ENCODE data around the gene TAS1R1. TPM values are rescaled to one million over a fixed set of nuclear protein-coding genes. Genes with fewer than 3 reads are reported as not detected.
A peak's percentile ranks its signal among the peaks of the same experiment; 100 is the strongest.

Gene TAS1R1
- total RNA-seq, 2 donors from 2014 or later, result not detected

- Histone ChIP-seq H3K4me1 (no peaks in the 10 kb centered on the region), H3K36me3 (replicated peaks in 1 of 2; ENCODE audit: insufficient read depth in 1 of 2, low read depth in 2 of 2) (peaks cover 0 to 26% of the 10 kb centered on the region in 2 donors), H3K27ac (no peak overlapping the region), H3K9me3 (no peaks in the 10 kb centered on the region), H3K27me3 (no peaks in the 10 kb centered on the region), H3K4me3 (no peak overlapping the region)
- no peak for TF ChIP-seq POLR2A (IDR thresholded peaks at IDR 0.05)
- TF ChIP-seq, protein P1, sequence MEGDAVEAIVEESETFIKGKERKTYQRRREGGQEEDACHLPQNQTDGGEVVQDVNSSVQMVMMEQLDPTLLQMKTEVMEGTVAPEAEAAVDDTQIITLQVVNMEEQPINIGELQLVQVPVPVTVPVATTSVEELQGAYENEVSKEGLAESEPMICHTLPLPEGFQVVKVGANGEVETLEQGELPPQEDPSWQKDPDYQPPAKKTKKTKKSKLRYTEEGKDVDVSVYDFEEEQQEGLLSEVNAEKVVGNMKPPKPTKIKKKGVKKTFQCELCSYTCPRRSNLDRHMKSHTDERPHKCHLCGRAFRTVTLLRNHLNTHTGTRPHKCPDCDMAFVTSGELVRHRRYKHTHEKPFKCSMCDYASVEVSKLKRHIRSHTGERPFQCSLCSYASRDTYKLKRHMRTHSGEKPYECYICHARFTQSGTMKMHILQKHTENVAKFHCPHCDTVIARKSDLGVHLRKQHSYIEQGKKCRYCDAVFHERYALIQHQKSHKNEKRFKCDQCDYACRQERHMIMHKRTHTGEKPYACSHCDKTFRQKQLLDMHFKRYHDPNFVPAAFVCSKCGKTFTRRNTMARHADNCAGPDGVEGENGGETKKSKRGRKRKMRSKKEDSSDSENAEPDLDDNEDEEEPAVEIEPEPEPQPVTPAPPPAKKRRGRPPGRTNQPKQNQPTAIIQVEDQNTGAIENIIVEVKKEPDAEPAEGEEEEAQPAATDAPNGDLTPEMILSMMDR (IDR thresholded peaks at IDR 0.05), result no peak
- DNase-seq, result no peak
- ATAC-seq, result no peak
- intact Hi-C loops (cut with DNase I), result no loop called here
- 63 to 69% methylated on average over 10 of the region's 10 CpGs for WGBS, 2 donors
Observed at GRCh38 chr1:6545276-6546112, 9.6 kb upstream of the TAS1R1 start.

DNA sequence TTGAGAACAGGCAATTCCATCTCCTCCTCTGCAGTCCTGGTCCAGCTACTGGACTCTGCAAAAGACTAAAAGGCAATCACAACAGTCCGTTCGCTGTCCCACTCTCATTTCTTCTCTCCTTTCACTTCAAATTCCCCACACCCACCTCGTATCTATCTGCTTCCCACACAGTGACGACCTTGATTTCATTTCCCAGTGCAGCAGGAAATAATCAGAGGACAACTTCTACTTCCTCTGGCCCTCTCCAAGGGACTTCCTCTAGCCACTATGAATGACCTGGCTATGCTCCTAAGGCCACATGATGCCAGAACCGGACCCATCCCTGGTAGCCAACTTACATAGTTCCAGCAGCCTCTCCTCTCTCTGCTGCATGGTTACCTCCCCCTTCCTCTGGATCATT is 8.8 kb upstream of the TAS1R1 start:
- H3K27ac ChIP-seq, result no peak overlapping the region
- ATAC-seq, result no peak
- H3K27me3 ChIP-seq, result no peaks in the 10 kb centered on the region
- intact Hi-C loops (cut with DNase I), result no loop called here
- peaks cover 0 to 23% of the 10 kb centered on the region in 2 donors for H3K36me3 ChIP-seq (replicated peaks in 1 of 2; ENCODE audit: insufficient read depth in 1 of 2, low read depth in 2 of 2)
- H3K9me3 ChIP-seq, result no peaks in the 10 kb centered on the region
- TF ChIP-seq POLR2A (IDR thresholded peaks at IDR 0.05), result no peak
- TF ChIP-seq, protein P1 (IDR thresholded peaks at IDR 0.05), result no peak
- DNase-seq, result no peak
- WGBS, 2 donors, result 64 to 75% methylated on average over 5 of the region's 5 CpGs
- H3K4me3 ChIP-seq, result no peak overlapping the region
- no peaks in the 10 kb centered on the region for H3K4me1 ChIP-seq

- intact Hi-C loops (cut with DNase I), result no loop called here
- DNase-seq (no peak), ATAC-seq (no peak)
- TF ChIP-seq, protein P1 (IDR thresholded peaks at IDR 0.05), result no peak
- no peak for TF ChIP-seq POLR2A (IDR thresholded peaks at IDR 0.05)
- no peak overlapping the region for H3K27ac ChIP-seq
- H3K4me3 ChIP-seq, result no peak overlapping the region
- WGBS, 2 donors, result 66 to 69% methylated on average over 4 of the region's 4 CpGs
- H3K27me3 ChIP-seq, result no peaks in the 10 kb centered on the region
- H3K36me3 ChIP-seq (replicated peaks in 1 of 2; ENCODE audit: insufficient read depth in 1 of 2, low read depth in 2 of 2), result peaks cover 0 to 22% of the 10 kb centered on the region in 2 donors
- no peaks in the 10 kb centered on the region for H3K9me3 ChIP-seq
- no peaks in the 10 kb centered on the region for H3K4me1 ChIP-seq
Observed at GRCh38 chr1:6547301-6547700, 7.8 kb upstream of the TAS1R1 start.

- peak within 1 kb of the TSS; percentile 94 to 98 for H3K4me3 ChIP-seq
Observed at GRCh38 chr1:6554031-6554906, 838 bp upstream of the TAS1R1 start, which contains the start of gene NOL9. Gene NOL9 (minus strand): TSS chr1:6554513. CDS start chr1:6554502, 11 bp downstream.

More at GRCh38 chr1:6554031-6554906, 838 bp upstream of the TAS1R1 start, which contains the start of gene NOL9:
- intact Hi-C loops (cut with DNase I), result no loop called here
- Histone ChIP-seq H3K27me3 (no peaks in the 10 kb centered on the region), H3K27ac (peak within 1 kb of the TSS; percentile 33 to 79 (median 74)), H3K36me3 (replicated peaks in 1 of 2; ENCODE audit: insufficient read depth in 1 of 2, low read depth in 2 of 2) (peaks cover 0 to 1% of the 10 kb centered on the region in 2 donors), H3K9me3 (no peaks in the 10 kb centered on the region), H3K4me1 (peaks cover 17% of the 10 kb centered on the region)
- DNase-seq (peak; percentile 93 to 95 (median 94)), ATAC-seq (peak; percentile 99)
- peak; percentile 55 to 65 (median 62) for TF ChIP-seq POLR2A (IDR thresholded peaks at IDR 0.05)
- TF ChIP-seq, protein P1 (IDR thresholded peaks at IDR 0.05), result peak; percentile 93 to 99 (median 96)
- 1 to 3% methylated on average over 14 to 71 of the region's 87 CpGs for WGBS, 2 donors

All from body of pancreas (tissue), 4 donors.